T1000 (cell line): Measurements from ENCODE around the gene FBXL17.

Experiments used
- DNase-seq: peaks from one replicate; lab custom pipeline; 2025; ENCODE audit warnings: mixed read lengths; lab: John Stamatoyannopoulos, UW

The FBXL17 gene

DNA sequence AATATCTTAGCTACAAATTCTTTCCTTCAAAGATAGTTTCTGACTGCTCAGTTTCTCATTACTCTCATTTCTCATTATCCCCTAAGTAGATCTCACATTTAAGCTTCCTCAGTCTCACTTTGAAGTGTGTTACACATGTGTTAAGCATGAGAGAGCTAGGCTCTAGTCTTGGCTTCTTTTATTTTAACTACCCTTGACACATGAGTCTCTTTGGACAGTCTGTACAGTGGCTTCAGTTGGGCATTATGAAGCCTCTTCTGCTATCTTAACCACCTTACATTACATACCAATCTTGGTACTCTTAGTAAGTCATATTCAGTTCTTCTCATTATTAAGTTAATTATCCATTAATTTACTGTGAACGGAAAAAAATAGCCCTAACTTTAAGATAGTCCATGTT is 232.5 kb downstream of the FBXL17 start:
- no peak for DNase-seq

DNA sequence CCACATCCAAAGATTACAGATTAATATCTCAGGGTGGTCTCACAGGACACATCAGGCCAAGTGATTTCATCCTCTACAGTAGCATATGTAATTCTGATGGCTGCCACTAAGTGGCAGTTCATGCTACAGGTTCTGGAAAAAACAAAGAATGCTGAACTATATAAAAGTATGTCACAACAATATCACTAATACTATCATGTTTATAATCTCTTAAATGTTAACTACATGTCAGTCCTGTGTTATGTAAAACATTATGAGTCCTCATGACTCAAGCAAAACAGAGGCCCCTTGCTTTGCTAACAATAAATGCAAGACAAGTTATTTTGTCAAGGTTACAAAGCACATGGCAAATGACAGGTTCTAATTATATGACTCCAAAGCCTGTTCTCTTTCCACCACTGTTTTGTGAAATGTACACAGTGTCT is 233.2 kb downstream of the FBXL17 start:
- no peak for DNase-seq

DNA sequence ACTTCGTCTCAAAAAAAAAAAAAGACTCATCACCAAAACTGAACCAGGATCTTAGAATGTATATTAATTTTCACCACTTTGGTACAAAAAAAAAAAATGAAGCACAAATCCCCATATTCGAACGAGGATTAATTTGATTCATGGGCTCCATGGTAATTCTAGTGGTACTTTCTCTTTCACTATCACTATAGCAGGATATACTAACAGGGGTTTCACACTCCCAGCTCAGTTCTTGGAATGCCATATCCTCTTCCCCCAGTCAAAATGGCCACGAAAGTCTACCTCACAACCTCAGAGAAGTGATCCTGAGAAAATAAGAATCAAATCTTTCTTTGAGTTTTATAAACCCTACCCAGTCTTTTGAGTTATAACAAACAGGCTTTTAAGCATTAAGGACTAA is 235.7 kb downstream of the FBXL17 start:
- no peak for DNase-seq

DNA sequence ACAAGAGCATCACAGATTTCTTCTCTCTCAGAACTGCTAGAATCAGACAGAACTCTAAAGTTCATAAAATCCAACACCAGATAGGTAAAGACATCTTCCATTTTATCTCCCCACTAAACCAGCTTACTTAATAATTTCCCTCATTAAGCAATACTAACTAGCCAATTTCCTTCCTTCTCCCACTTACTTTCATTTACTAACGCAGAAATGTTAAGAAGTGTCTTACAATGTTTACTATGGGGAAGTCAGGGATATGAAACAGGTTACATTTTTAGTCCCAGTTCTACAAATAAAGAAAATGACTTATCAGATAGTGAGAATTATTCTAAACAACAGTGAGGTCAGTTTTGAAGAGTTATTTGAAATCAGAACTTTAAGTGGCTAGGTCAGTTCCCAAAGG is 236.5 kb downstream of the FBXL17 start:
- no peak for DNase-seq

DNA sequence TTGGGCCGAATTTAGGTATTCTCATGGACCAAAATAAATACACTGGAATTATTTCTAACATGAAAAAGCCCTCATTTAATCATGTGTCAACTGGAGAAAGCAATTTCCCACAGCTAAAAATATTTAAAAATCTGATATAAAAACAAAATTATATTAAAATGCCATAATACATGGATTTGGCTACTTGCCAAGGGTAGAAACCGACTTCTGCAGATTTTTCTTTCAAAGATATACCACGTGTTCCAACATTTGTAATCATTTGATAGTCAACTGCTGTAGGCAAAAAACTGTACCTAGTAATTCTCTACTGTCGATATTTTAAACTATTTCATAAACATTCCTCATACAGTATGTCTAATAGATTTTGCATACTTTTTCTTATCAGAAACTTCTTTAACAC is 237.6 kb downstream of the FBXL17 start:
- DNase-seq: no peak

DNA sequence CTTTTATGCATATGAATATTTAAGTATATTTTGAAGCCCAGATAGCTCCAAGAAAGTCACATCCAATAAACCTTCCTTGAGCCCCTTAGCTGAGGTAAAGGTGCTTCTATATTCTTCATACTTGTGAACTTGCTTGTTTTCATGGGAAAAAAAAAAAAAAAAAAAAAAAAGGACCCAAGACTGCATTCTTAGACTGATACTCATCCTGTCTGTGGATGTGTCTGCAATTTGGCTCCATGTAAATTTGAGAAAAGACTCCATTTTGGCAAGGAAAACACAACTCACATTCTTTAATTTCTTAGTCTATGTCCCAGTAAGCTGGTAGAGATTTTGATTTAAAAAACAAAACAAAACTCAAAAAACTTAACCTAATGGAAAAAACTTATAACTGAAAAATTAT is 238.3 kb downstream of the FBXL17 start:
- DNase-seq: no peak

DNA sequence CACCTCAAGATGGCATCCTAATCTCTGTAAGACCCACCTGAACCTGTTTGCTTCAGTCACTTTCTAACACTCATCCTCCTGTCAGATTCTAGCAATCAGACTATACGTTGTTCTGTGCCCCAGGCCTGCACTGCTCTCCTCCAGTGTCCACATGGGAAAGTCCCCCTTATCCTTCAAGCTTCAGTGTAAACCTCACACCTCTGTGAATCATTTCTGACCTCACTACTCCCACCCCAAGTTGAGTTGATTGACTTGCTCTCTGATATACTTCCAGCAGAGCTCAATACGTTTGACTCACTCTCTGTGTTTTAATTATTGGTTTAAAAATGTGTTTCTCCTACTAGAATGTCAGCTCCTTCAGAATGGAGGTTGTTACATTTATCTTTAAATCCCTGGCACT is 240.2 kb downstream of the FBXL17 start:
- no peak for DNase-seq

DNA sequence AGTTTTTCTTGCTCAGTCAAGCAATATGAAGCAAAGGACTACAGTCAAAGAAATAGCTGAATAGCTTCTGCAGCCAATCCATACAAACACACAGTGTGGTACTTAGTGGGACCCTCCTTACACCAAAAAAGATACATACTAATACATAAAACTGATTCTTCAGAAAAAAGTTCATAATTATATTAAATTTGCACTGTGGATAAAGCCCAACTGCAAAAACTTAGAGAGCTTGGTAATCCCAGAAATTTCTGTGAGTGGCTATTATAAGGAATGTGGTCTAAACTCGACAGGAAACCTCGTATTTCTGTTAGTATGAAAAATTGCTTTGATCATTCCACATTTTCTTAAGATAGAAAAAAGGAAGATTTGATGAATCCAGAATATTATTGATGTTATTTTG is 245.4 kb downstream of the FBXL17 start:
- no peak for DNase-seq

DNA sequence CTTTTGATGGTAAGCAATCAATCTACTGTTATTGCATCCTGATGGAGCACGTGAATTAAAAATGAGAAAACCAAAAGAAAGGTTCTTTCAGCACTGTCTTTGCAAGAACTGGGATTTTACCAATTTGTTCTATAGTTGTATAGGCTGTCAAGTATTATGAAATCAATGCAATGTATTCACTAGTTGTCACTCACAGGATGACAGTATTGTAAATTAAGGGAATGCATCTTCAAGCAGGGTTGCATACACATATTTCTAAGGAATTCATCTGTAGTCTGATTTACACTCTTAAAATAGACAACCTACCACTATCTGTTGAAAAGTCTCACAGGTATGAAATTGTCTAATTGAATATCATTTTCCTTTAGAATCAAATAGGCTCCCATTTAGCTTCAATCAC is 252.8 kb downstream of the FBXL17 start:
- DNase-seq: no peak

DNA sequence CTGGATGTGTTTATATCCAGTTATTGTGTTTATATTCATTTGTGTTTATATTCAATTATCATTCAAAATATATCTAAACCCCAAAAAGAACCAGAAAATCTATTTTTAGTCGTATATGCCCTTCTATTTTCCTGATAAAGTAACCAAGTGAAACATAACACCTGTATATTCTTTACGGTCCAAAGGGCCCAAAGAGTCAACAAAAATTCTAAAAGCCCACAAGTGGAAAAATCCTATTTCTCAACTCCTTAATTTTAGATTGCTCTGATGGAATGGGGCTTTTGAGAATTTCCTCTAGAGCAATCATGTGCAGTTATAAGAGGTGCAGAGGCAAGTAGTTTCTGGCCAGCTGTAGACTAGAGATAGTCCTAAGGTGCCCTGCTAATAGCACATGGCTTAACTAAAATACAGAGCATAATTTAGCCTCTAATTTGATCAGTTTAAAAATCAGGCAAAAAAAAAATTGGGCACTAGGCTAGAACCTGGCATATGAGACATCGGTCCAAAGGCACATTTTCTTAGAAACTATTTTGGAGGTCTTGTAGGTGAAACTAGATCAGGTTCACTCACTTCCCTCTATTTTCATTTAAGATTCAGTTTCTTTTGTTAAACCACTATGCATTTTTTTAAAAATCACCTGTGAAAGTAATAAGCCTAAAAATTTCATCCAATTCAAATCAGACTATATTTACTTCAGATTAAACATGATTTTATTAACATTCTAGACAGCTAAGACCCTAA is 256.0 kb downstream of the FBXL17 start:
- DNase-seq: no peak

DNA sequence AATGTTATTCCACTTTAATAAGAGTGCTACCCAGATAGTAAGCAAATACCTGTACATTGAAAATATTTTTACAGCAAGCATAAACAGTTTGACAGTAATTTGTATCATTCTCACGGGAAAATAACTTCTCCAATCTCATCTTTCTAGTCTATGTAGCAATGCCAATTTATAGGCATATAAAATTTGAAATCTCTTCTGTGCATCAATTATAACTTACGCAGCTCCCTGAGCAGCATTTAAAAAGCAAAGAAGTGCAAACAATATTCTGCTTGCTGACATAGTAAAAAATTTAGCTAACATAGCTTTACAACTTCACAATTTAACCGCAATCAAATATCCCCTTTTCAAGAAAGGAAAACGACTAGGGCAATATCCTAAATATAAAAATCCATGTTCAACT is 257.3 kb downstream of the FBXL17 start:
- no peak for DNase-seq

DNA sequence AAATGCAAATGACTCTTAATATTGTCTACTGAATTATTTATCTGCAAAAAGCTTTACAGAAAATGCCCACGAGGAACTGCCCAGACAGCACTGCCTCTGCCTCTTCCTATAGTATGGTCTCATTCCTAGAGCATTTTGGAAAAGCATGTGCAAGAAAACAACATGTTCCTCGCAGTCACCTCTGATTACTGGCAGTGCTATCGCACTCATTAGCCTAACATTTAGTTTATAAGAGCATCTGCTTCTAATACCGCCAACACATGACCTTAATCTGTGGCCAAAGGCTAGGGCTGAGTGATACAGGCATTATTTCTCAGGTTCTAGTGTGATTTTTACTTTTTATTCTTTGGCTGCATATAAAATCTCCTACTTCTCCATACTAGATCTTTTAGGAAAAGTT is 259.2 kb downstream of the FBXL17 start:
- no peak for DNase-seq

DNA sequence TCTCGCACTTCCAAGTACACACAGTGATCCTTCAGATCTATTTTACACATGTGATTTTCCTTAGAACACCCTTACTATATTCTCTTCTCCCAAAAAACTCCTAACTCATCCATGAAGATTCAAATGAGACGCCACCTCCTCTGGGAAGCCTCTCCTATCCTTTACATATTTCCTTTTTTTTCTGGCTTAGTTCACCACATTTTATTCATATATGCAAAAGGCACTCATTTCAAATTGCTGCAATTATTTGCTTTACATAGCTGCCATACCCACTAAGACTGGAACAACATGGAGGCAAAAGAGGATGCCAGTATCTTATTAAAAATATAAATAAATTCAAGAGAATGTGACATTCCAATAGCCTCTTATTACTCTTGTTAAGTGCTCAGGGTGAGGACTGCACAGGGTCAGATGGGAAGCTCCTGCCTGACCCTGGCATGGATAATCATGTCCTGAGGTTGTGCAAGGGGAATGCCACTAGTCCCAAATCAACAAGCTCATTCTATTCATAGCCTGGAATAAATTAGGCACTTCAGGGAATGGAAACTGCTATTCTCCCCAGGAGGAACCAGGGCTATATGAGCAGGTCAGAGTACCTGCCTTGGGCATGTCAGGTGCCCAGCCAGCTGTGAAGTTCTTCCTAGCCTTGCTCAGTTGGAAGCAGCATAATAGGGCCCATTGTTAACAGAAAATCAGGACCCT is 262.9 kb downstream of the FBXL17 start:
- no peak for DNase-seq

DNA sequence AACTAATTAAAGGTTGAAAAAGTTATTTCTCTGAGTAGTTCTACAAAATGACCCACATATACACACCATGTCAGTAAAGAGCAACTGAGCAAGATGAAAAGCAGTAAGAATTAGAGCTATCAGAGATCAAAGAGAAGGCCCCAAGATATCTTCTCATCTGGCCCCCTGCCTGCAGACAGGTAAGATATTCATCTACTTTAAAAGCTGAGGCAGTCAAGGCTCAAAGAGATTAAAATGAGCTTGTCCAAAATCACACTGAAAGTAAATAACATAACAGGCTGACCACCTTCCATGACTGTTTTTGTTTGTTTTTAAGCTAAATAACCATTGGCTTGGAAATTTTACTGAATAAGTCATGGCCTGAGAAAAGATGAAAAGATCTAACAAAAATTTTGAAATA is 266.2 kb downstream of the FBXL17 start:
- DNase-seq: no peak

DNA sequence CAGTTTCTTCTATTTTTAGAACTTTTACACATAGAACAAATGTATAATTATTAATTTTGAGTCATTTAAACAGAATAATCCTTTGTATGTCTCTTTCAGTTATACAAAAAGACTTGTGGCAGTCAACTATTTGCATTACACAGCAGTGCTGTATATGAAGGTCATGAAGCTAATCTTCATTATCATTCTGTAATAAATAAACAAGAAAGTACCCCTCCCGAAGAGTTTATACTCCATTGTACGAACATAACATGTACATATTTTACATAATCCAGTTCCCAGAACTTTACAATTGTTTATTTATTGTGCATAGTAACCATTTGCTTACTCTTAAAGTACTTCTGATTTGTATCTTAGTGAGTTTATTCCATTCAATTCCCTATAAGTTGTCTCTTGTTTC is 267.9 kb downstream of the FBXL17 start:
- DNase-seq: no peak

DNA sequence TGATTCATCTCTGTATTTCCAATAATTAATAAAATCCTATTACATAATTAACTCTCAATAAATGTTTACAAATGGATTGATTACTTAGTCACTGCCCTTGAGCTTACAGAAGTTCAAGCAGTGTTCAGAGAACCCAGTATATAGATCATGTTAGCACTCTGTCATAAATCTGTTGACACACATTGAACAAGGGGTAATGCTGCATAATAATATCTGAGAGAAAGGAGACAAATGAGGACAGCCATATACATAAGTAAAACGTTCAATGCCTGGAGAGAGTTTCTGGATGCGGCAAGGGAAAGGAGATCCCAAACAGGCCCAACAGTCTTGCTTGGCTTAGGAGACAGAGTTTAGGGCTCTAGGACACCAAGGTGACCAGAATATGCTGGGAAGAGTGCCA is 270.2 kb downstream of the FBXL17 start:
- DNase-seq: no peak

DNA sequence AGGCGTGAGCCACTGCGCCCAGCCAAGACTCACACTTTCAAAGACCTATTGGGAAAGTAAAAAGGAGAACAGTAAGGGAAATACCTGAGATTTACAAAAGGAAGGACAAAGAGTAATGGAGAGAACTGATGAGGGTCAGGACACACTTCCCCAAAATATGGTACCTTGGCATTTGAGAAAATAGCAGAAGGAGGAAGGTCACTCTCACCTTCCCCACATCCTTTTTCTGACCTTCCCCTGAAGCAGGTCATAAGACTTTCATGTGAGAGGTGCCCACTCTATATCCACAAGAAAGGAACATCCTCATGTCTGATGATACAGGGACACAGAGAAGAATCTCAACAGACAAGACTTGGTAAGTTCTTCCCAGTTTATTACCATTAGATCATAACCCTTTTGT is 272.8 kb downstream of the FBXL17 start:
- no peak for DNase-seq

DNA sequence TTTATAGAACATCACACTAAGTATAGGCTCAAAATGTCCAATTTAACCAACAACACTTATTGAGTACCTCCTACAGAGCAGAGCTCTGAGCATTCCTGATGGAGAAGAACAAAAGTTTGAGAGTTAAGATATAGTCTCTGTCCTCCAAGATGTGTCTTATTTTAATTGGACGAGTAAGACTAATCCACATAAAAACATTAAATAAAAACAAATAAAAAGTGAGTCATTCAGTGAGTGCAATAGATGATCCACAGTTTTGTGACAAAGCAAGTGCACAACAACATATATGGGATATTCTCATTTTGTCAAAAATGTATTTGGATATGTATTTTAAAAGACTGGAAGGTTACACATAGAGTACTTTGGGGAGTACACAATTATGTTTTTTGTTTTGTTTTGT is 277.4 kb downstream of the FBXL17 start:
- no peak for DNase-seq

DNA sequence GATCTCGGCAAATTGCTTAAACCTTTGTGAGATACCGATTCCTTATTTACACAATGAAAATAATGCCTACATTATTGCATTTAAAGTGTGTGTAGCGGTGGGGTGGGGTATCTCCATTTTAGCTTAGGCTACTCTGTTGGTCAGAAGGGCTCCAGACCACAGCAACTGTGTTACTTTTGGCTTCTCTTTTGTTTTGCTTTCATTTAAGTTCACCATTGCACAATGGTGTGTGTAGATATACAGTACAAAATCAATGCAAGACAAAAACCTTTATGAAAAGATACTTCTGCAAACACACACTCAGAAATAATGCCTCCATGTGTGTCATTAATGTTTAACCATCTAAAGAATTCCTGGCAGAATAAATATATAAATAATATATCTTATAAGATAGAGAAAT is 279.4 kb downstream of the FBXL17 start:
- DNase-seq: no peak

DNA sequence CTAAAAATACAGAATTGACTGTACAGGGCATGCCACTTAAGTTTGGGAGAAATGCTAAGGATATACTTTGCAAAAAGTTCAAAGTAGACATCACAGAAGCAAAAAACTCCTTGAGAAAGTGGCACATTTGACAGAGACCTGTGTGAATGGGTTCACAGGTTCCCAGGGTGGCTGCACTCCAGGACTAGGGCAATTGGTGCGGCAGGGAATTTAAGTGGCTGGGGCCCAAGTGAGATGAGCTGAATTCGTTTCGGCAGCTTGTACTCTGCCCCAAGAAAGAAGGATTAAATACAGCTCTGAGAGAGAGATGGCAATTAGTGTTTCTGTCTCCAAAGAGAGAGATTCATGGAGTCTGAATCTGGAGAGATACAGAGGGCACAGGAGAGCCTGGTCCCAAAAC is 280.1 kb downstream of the FBXL17 start:
- no peak for DNase-seq

DNA sequence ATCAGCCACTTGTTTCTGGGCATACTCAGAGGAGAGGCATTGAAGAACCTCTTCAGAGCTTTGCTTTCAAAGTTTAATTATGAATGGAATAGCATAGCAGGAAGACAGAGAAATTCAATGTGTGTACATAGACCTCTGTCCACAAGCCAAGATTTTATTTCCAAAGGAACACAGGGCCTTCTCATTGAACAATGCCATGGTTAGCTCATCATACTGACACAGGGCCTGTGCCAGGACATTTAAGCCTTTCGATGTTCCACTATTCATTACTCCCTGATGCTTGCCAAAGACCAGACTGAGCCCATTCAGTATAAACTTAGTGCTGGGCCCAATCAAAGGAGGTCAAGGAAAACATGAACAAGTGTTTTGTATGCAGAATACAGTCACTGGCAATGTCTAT is 280.8 kb downstream of the FBXL17 start:
- DNase-seq: no peak

DNA sequence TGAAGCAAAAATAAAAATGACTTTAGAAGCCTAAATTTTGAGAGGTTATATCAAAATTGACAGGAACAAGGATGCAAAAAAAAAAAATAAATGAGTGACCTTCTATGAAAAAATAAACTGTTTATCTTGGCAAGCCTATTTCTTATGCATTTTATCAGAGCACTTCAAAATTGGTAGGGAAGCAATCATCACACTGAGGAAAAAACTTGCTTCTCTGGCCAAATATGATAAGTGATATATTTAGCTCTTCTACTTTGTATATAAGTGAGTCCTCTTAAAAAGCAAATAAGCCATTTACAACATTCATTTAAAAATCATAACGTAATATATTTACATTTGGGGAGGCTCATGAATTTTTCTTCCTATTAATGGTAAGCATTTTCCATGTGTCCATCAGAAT is 287.1 kb downstream of the FBXL17 start:
- DNase-seq: no peak

DNA sequence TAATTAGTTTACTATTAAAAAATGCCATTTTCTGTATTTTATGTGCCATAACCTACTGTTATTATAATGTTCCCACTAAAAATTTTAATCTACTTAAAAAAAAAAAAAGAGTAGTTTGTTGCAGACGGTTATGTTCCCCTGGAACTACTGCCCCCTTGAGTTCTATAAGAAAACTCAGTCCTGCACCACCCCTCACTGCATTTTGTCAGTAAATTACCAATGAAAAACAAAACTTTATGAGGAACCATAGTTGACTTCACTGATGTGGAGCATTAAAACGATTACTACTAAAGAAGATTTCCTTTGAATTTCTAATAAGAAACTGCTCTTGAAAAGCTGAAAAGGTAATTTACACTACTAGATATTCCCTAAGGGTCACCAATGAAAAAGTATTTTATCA is 288.7 kb downstream of the FBXL17 start:
- DNase-seq: no peak

DNA sequence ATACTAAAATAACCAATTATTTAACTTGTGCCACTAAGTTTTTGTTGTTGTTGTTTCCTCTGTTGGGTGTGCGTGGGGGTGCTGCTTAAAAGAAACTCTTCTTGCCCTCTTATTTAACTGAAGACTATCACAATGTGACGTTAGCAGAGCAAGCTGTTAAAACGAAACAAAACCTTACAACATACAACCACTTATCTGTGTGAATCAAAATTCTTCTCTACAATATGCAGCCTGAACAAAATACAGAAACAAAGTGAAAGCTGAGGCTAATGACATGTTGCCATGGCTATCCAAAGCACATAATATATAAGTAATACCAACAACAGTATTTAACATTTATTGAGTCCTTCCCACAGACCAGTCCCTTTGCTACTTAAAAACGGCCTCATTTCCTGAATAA is 291.0 kb downstream of the FBXL17 start:
- DNase-seq: no peak
